ENCODE data around the gene CAMK4. TPM values are rescaled to one million over a fixed set of nuclear protein-coding genes. Genes with fewer than 3 reads are reported as not detected.
A peak's percentile ranks its signal among the peaks of the same experiment; 100 is the strongest.

The CAMK4 gene
- total and polyA plus RNA-seq, 4 donors: 0.27 to 1.4 (median 1.2) TPM

GRCh38 chr5:111517853-111518501 lies 293.8 kb downstream of the CAMK4 start:
- Histone ChIP-seq H3K9me3 (ENCODE audit: control insufficient read depth in 4 of 4, low read length in 3 of 4) (no peaks in the 10 kb centered on the region), H3K36me3 (ENCODE audit: control insufficient read depth in 4 of 4, insufficient read depth in 3 of 4, low read depth in 1 of 4, low read length in 3 of 4) (no peaks in the 10 kb centered on the region), H3K9ac (ENCODE audit: low read depth in 1 of 2, low read length in 2 of 2) (no peak overlapping the region), H3K4me1 (ENCODE audit: control insufficient read depth in 4 of 4, insufficient read depth in 4 of 4, low read length in 3 of 4) (peaks cover 3 to 16% (median 10%) of the 10 kb centered on the region in 4 donors), H3K27ac (ENCODE audit: low read depth in 1 of 2, low read length in 2 of 2) (no peak overlapping the region), H3K4me3 (ENCODE audit: low read depth in 1 of 3, low read length in 3 of 3) (no peak overlapping the region), H3K27me3 (ENCODE audit: control insufficient read depth in 4 of 4, insufficient read depth in 4 of 4, low read length in 3 of 4) (no peaks in the 10 kb centered on the region)
- 90% methylated on average over 5 of the region's 5 CpGs for WGBS
- no peak for DNase-seq (ENCODE audit: low spot score)
- TF ChIP-seq YY1 (IDR thresholded peaks at IDR 0.05) (no peak), HNF4A (conservative IDR thresholded peaks at IDR 0.05) (no peak), NR2F2 (IDR thresholded peaks at IDR 0.05) (no peak), FOXA2 (IDR thresholded peaks at IDR 0.05) (no peak), ATF3 (IDR thresholded peaks at IDR 0.05) (no peak), CTCF (IDR thresholded peaks at IDR 0.05; ENCODE audit: low read depth, low read length, missing input control) (no peak), RAD21 (IDR thresholded peaks at IDR 0.05) (no peak), REST (IDR thresholded peaks at IDR 0.05) (no peak), ZBTB33 (IDR thresholded peaks at IDR 0.05) (no peak), RXRA (IDR thresholded peaks at IDR 0.05) (no peak), HNF4G (IDR thresholded peaks at IDR 0.05) (no peak), SP1 (IDR thresholded peaks at IDR 0.05) (no peak), TAF1 (conservative IDR thresholded peaks at IDR 0.05) (no peak), MAX (IDR thresholded peaks at IDR 0.05) (no peak), EGR1 (IDR thresholded peaks at IDR 0.05; ENCODE audit: low read depth in 2 of 2) (no peak)

- H3K9ac ChIP-seq (ENCODE audit: low read depth in 1 of 2, low read length in 2 of 2): no peak overlapping the region
- H3K9me3 ChIP-seq (ENCODE audit: control insufficient read depth in 4 of 4, low read length in 3 of 4): no peaks in the 10 kb centered on the region
- TF ChIP-seq CTCF (IDR thresholded peaks at IDR 0.05; ENCODE audit: low read depth, low read length, missing input control) (no peak), NR2F2 (IDR thresholded peaks at IDR 0.05) (peak; percentile 40)
- H3K27ac ChIP-seq (ENCODE audit: low read depth in 1 of 2, low read length in 2 of 2): no peak overlapping the region
- peaks cover 3 to 10% (median 7%) of the 10 kb centered on the region in 4 donors for H3K4me1 ChIP-seq (ENCODE audit: control insufficient read depth in 4 of 4, insufficient read depth in 4 of 4, low read length in 3 of 4)
- DNase-seq (ENCODE audit: low spot score): no peak
- no peaks in the 10 kb centered on the region for H3K36me3 ChIP-seq (ENCODE audit: control insufficient read depth in 4 of 4, insufficient read depth in 3 of 4, low read depth in 1 of 4, low read length in 3 of 4)
- no peaks in the 10 kb centered on the region for H3K27me3 ChIP-seq (ENCODE audit: control insufficient read depth in 4 of 4, insufficient read depth in 4 of 4, low read length in 3 of 4)
- H3K4me3 ChIP-seq (ENCODE audit: low read depth in 1 of 3, low read length in 3 of 3): no peak overlapping the region
- WGBS: 91% methylated on average over 2 of the region's 2 CpGs
Observed at GRCh38 chr5:111518777-111519176, 294.6 kb downstream of the CAMK4 start.
